NCI-H128 (cell line): ENCODE data around the gene TNNT3.

Experiments used
- DNase-seq: peaks from one replicate; lab custom pipeline; 2025; ENCODE audit not compliant: unreplicated experiment; lab: John Stamatoyannopoulos, UW

The TNNT3 gene

GRCh38 chr11:1921574-1922141 is 2.2 kb downstream of the TNNT3 start:
- no peak for DNase-seq

DNA sequence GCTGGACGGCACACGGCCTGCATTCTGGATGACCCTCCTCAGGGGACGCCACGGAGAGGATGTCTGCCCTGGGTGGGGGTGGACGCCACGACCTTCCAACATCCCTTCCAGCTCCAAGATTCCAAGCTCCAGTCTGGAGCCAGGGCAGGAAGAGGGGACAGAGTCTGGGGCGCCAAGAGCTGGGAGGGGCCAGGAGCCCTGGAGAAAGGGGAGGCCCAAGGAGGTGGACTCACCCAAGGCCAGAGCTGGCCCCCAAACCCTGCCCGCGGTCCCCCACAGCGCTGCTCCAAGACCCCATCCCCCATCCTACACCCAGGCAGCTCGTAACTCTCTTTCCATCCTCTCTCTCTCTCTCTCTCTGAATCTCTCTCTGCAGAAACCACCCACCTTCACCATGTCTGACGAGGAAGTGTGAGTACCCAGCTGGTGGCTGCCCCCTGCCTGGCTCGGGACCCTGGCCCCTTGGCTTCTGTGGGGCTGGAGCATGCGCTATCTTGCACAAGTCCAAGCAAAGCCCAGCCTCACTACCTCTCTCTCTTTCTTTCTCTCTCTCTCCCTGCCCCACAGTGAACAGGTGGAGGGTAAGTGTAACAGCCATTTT is 3.1 kb downstream of the TNNT3 start:
- DNase-seq, result no peak

GRCh38 chr11:1923201-1923956 is 3.9 kb downstream of the TNNT3 start:
- DNase-seq, result no peak

DNA sequence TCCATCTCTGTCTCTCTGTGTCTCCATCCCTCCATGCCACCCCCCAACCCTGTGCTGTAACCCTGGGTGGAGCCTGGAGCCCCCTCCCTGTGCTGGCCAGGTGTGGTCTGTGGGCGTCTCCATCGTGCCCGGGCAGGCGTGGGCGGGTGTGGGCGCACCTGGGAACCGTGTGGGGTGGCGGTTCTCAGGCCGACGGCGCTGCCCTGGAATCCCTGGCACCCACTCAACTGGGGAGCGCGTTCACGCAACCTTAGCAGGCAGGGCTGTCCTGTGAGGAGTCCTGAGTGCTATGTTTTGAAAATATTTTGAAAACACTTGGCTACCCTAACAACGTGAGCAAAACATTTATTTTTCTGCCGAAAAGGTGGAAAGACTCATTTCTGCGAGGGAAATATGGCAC is 4.7 kb downstream of the TNNT3 start:
- DNase-seq, result no peak

- no peak for DNase-seq
Measured at GRCh38 chr11:1924646-1925372, 5.3 kb downstream of the TNNT3 start.

DNA sequence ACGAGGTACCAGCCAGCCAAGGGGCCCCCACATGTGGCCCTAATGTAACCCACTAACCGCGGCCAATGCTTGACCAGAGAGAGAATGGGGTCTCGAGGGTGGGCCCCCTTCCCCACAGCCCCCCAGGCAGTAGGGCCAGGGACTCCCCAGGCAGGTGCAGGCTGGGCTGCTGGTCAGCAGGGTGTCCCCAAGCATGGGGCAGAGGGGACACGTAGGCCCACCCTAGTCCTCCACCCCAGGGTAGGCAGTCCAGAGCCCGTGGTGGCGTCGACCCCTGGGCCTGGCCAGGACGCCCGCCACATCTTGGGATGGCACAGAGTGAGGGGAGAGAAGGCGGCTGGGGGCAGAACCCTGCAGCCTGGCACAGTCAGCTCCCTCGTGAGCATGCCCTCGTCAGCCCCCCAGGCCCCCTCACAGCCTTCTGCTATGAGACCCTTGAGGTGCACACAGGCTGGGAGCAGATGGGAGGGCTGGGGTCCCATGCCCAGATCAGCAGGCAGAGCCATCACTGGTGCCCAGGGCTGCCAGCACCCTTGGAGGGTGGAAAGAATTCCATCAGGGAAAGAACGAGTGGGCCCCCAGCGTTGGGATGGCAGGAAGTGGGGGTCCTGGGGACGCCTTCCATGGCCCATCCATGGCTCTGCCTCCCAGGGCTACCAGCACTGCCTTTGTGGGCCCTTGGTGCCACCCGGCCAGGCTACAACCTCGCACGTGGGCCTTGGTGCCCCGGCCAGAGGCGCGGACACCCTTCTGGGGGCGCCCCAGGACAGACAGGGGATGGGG is 6.1 kb downstream of the TNNT3 start:
- no peak for DNase-seq

DNA sequence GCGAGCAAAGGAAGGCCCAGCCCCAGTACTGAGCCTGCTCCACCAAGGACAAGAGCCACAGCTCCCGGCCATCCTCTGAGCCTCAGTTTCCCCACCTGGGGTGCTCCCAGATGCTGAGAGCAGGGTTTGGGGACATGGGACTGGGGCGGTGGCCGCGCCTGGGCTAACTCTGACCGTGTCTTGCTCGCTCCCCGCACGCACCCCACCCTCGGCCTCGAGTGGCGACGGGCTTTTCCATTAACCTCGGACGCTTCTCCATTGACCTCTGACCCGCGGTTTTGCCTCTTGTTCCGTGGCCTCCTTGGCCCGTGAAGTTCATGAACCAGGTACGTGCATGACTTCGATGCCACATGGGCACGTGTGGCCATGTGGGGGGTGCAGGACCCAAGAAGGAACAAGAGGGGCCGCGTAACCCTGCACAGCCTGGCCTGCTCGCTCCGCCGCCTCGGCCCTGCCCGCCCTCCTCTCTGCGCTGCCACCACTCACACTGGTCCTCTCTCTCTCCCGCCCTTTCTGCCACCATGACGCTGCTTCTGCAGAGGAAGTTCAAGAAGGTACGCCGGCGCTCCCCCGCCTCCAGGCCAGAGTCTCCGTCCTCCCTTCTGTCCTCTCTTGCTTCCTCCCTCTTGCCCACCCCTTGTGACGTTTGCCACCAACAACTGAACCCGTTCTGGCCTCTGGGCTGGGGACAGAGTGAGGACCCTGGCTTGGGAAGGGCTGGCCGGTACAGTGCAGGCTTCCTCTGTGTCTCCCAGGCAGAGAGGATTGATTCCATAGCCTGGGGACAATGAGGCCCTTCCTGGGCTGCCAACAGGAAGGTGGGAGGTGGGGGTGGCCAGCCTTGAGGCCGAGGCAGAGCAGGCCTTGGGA is 6.9 kb downstream of the TNNT3 start:
- no peak for DNase-seq

DNA sequence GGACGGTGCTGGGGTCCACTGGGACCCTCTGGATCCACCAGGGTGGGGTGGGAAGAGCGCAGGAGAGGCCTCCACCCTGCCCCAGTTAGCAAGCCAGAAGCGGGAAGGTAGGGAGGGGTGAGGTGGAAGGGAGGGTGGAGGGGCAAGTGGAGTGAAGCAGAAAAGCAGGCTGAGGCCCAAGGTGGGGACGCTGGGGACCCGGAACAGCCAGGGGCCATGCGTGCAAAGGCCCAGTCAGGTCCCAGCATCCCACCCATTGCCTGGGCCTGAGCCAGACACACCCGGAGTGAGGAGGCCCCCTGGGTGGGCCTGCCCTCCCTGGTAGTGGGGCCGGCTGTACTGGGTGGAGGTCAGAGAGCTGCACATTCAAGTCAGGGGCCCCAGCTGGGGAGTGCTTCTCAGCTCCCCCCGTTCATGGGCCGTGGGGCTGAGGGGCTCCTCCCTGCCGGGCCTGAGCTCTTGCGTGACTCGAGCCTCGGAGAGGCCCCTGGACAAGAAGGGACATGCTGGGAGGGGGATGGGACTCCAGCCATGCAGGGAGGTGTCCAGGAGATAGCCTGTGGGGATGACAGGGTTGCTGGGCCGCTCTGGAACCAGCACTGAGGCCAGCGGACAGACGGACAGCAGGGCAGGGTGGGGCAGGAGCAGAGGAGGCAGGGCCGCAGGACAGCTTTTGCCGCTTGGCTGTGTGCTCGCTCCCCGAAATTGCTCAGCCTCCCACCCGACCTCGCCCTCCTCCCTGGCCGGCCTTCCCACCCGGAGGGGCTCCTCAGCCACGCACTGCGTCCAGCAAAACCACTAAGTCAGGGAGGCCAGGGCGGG is 7.7 kb downstream of the TNNT3 start:
- DNase-seq, result no peak

- DNase-seq, result no peak
Measured at GRCh38 chr11:1927848-1928469, 8.5 kb downstream of the TNNT3 start.

DNA sequence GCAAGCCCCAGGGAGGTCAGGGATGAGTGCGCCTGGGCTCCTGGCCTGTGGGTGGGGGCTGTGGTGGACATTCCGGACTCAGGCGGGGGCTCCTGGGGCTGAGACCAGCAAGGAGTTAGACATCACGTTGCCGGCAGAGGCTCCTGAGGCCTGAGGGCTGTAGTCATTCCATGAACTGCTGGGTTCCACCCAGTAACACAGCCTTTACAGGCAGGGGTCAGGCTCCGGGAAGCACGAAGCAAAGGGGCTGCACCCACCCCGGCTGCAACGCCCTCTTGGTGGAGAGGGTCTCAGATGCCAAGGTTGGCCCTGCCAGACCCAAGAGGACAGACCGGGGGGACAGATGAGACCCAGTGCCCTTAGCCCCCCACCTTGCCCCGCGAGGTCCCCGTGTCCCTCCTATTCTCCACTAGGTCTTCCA is 9.0 kb downstream of the TNNT3 start:
- DNase-seq, result no peak

GRCh38 chr11:1928891-1929541 is 9.5 kb downstream of the TNNT3 start:
- DNase-seq, result no peak

GRCh38 chr11:1929621-1930461 is 10.3 kb downstream of the TNNT3 start:
- no peak for DNase-seq

GRCh38 chr11:1930462-1930830 is 10.9 kb downstream of the TNNT3 start:
- DNase-seq, result no peak

DNA sequence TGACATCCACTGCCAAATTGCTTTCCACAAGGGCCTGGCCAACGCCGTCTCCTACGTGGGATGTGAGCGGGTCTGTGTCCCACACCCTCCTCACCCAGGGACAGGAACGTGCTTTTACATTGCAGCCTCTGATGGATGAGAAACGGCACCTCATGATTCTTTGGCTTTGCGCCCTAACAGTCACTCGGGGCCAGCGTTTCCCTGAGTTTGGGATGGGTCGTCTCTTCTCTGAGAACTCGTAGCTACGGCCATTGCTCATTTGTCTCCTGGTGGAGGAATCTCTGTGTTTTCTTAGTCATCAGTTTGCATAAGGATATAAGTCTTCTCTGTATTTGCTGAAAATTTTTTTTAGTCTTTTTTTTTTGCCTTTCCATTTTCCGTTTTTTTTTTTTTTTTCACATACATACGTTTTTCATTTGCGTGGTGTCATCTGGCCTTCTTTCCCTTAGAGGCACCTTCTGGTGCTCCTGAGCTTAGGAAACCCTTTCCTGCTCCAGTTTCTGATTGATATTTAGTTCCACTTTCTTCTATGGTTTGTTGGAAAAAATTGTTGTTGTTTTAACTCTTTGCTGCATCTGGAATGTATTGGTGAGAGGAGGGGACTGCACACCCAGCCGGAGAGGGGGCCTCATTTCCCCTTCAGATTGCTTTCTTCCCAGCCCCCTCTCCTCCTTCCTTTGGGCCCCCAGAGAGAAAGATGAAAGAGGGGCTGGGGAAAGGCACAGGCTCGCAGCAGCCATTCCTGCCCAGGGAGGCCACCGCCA is 12.0 kb downstream of the TNNT3 start:
- no peak for DNase-seq

GRCh38 chr11:1932105-1932480 is 12.6 kb downstream of the TNNT3 start:
- no peak for DNase-seq

- no peak for DNase-seq
Measured at GRCh38 chr11:1932681-1933080, 13.2 kb downstream of the TNNT3 start.
